ENCODE data around the gene EHBP1.
"Not testable (repeated sequence)": the region's sequence is repeated elsewhere in the genome, so short reads cannot be mapped to it uniquely, and the experiment has no call there.

EHBP1 gene

GRCh38 chr2:63053889-63054602 lies 348.5 kb downstream of the EHBP1 start:
- no peak for DNase-seq

- no peak for DNase-seq
These were observed 349.3 kb downstream of the EHBP1 start for GRCh38 chr2:63054841-63055225.

GRCh38 chr2:63055226-63056106 lies 350.0 kb downstream of the EHBP1 start:
- DNase-seq: no peak

- DNase-seq: no peak
These were observed 350.9 kb downstream of the EHBP1 start for GRCh38 chr2:63056107-63057050.

- DNase-seq: no peak
These were observed 352.0 kb downstream of the EHBP1 start for GRCh38 chr2:63057249-63058143.

GRCh38 chr2:63058144-63058920 lies 352.8 kb downstream of the EHBP1 start:
- no peak for DNase-seq

GRCh38 chr2:63058921-63059792 lies 353.6 kb downstream of the EHBP1 start:
- no peak for DNase-seq

- no peak for DNase-seq
These were observed 354.4 kb downstream of the EHBP1 start for GRCh38 chr2:63059793-63060471.

- no peak for DNase-seq
These were observed 355.0 kb downstream of the EHBP1 start for GRCh38 chr2:63060472-63060991.

GRCh38 chr2:63064197-63064596 lies 358.7 kb downstream of the EHBP1 start:
- no peak for DNase-seq

GRCh38 chr2:63064661-63065060 lies 359.1 kb downstream of the EHBP1 start:
- DNase-seq: no peak

GRCh38 chr2:63066265-63066664 lies 360.8 kb downstream of the EHBP1 start:
- no peak for DNase-seq

- no peak for DNase-seq
These were observed 361.3 kb downstream of the EHBP1 start for GRCh38 chr2:63066838-63067237.

GRCh38 chr2:63071664-63072063 lies 366.2 kb downstream of the EHBP1 start:
- DNase-seq: no peak

GRCh38 chr2:63073994-63074393 lies 368.5 kb downstream of the EHBP1 start:
- no peak for DNase-seq

- DNase-seq: not testable (repeated sequence)
These were observed 368.9 kb downstream of the EHBP1 start for GRCh38 chr2:63074399-63074798.

- DNase-seq: peak; percentile 5
These were observed 373.5 kb downstream of the EHBP1 start for GRCh38 chr2:63078852-63079606.

GRCh38 chr2:63081404-63081803 lies 375.9 kb downstream of the EHBP1 start:
- no peak for DNase-seq

Data from HCEC 1CT (cell line).